Retinal pigment epithelial cell (primary cell): Measurements from ENCODE around the gene VAPB.

Source experiments
- DNase-seq: peaks from one replicate; pipeline ENCODE4 v3.0.0-alpha.2; 2010; ENCODE audit warnings: low read depth
- H3K4me3 ChIP-seq: 2 replicates; pipeline ENCODE4 v1.5.1; 2011; ENCODE audit warnings: mild to moderate bottlenecking, low read length, control low read depth, moderate library complexity
- TF ChIP-seq, protein P1 (sequence below): conservative IDR thresholded peaks from 2 replicates; pipeline ENCODE4 v1.5.1; 2011; ENCODE audit warnings: low read depth, low read length, control low read depth, inconsistent platforms

The VAPB gene

GRCh38 chr20:58389968-58390658 lies 1.1 kb downstream of the VAPB start:
- no peak for DNase-seq

GRCh38 chr20:58390659-58391035 lies 1.6 kb downstream of the VAPB start:
- DNase-seq = no peak
- no peak overlapping the region for H3K4me3 ChIP-seq
- TF ChIP-seq, protein P1, sequence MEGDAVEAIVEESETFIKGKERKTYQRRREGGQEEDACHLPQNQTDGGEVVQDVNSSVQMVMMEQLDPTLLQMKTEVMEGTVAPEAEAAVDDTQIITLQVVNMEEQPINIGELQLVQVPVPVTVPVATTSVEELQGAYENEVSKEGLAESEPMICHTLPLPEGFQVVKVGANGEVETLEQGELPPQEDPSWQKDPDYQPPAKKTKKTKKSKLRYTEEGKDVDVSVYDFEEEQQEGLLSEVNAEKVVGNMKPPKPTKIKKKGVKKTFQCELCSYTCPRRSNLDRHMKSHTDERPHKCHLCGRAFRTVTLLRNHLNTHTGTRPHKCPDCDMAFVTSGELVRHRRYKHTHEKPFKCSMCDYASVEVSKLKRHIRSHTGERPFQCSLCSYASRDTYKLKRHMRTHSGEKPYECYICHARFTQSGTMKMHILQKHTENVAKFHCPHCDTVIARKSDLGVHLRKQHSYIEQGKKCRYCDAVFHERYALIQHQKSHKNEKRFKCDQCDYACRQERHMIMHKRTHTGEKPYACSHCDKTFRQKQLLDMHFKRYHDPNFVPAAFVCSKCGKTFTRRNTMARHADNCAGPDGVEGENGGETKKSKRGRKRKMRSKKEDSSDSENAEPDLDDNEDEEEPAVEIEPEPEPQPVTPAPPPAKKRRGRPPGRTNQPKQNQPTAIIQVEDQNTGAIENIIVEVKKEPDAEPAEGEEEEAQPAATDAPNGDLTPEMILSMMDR = no peak

More at GRCh38 chr20:58389968-58390658, 1.1 kb downstream of the VAPB start:
- H3K4me3 ChIP-seq = peak overlapping the region; percentile 82
- TF ChIP-seq, protein P1 = no peak

GRCh38 chr20:58392286-58392685 lies 3.3 kb downstream of the VAPB start:
- no peak overlapping the region for H3K4me3 ChIP-seq
- DNase-seq = no peak
- TF ChIP-seq, protein P1 = no peak

DNA sequence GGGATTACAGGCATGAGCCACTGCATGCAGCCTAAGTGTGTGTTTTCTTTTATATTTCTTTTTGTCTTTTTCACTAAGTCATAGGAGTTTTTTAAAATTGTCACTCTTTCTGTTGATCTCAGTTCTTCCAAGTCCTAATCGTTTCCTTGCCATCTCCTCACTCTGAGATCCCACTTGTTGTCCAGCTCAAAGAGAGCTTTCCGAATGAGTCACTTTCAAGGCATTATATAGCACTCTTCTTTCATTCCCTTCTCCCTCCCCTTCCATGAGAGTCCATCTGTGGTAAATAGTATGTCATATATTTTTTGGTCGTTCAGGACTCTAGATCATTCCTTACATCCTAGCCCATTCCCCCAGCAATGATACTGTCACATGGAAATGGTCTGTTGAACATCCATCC lies 4.3 kb downstream of the VAPB start:
- H3K4me3 ChIP-seq = no peak overlapping the region
- DNase-seq = no peak
- TF ChIP-seq, protein P1 = no peak

GRCh38 chr20:58394801-58395200 lies 5.8 kb downstream of the VAPB start:
- no peak for DNase-seq
- TF ChIP-seq, protein P1 = no peak
- no peak overlapping the region for H3K4me3 ChIP-seq

DNA sequence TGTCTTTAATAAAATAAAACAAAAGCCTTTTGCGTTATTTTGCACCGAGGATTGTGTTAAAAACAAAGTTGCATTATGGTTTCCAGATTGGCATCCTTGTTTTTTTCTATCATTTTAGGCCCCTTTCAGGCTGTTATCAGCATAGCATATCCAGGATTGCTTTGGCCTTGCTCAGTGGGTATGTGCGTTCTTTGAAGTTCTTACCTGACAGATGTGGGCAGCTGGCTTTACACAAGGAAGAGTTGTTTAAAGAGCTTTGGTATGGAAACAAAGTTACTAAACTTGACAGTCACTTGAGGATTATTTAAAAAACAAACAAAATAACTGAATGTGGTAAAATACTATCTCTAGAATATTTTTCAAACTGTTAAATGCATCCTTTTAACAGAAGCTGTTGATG lies 6.6 kb downstream of the VAPB start:
- DNase-seq = no peak
- TF ChIP-seq, protein P1 = no peak
- no peak overlapping the region for H3K4me3 ChIP-seq

GRCh38 chr20:58397429-58397828 lies 8.4 kb downstream of the VAPB start:
- TF ChIP-seq, protein P1 = no peak
- H3K4me3 ChIP-seq = no peak overlapping the region
- no peak for DNase-seq
